B cell (primary cell): Measurements from ENCODE around the gene PDCD1LG2. TPM values are rescaled to one million over a fixed set of nuclear protein-coding genes. Genes with fewer than 3 reads are reported as not detected.

Experiments used
- ATAC-seq: fragments of 200-7000 bp; cut with Tn5 transposase; one replicate; pipeline ENCODE4 v1.10.0; 2021; ENCODE audit warnings: low read depth, mild to moderate bottlenecking, moderate number of reproducible peaks, moderate library complexity
- CTCF ChIA-PET: fragments of 350-600 bp; sonication (Branson Sonifier 250); formaldehyde crosslinking; loops from one replicate; lab custom pipeline; 2021; ENCODE audit warnings: antibody characterized with exemption, inconsistent platforms; lab: Charles Lee
- POLR2A ChIA-PET: fragments of 350-600 bp; sonication (Branson Sonifier 250); formaldehyde crosslinking; loops from one replicate; lab custom pipeline; 2021; ENCODE audit warnings: antibody characterized with exemption; lab: Charles Lee
- DNase-seq: peaks from one replicate; pipeline ENCODE4 v3.0.0; 2013
- H2AFZ ChIP-seq: 2 replicates; pipeline ENCODE4 v1.6.1; 2012; ENCODE audit warnings: mild to moderate bottlenecking, low read depth, low read length; ENCODE audit not compliant: insufficient read depth, poor library complexity, severe bottlenecking
- H3K27ac ChIP-seq, 2 donors: 1 replicate in 1 of 2; 2 replicates in 1 of 2; pipeline ENCODE4 v1.5.1; 2012 to 2013; ENCODE audit warnings: low read length in 2 of 2, mild to moderate bottlenecking in 2 of 2, moderate library complexity in 1 of 2
- H3K27me3 ChIP-seq, 4 experiments: fragments of 200-600 bp in 1 of 4; sonication (generic) in 1 of 4; replicated peaks in 1 of 4; 1 replicate in 2 of 4; 2 replicates in 2 of 4; pipeline versions ENCODE4 v1.6.1 to v1.7.0; 2013 to 2016; ENCODE audit warnings: low read length in 3 of 4, mild to moderate bottlenecking in 2 of 4, mixed read lengths in 1 of 4, moderate library complexity in 1 of 4; ENCODE audit not compliant: insufficient read depth in 4 of 4, control insufficient read depth in 3 of 4; ENCODE audit errors: control extremely low read depth in 1 of 4
- H3K36me3 ChIP-seq, 2 experiments: replicated peaks in 1 of 2; 1 replicate in 1 of 2; 2 replicates in 1 of 2; pipeline versions ENCODE4 v1.6.1 to v1.7.1; 2013; ENCODE audit warnings: low read length in 1 of 2; ENCODE audit not compliant: insufficient read depth in 2 of 2, control insufficient read depth in 1 of 2; ENCODE audit errors: control extremely low read depth in 1 of 2, extremely low read depth in 1 of 2
- H3K4me1 ChIP-seq, 2 donors: fragments of 200-600 bp in 1 of 2; sonication (generic) in 1 of 2; 1 replicate in 1 of 2; 2 replicates in 1 of 2; pipeline versions ENCODE4 v1.5.1 to v1.6.1; 2013 to 2017; ENCODE audit warnings: low read length in 2 of 2; ENCODE audit not compliant: control insufficient read depth in 2 of 2, insufficient read depth in 2 of 2
- H3K4me2 ChIP-seq: replicated peaks from 2 replicates; pipeline ENCODE3; 2012; ENCODE audit warnings: mild to moderate bottlenecking, low read depth, low read length; ENCODE audit not compliant: poor library complexity, severe bottlenecking
- H3K4me3 ChIP-seq, 5 experiments: fragments of 200-600 bp in 1 of 5; sonication (generic) in 1 of 5; 1 replicate in 3 of 5; 2 replicates in 2 of 5; pipeline versions ENCODE4 v1.5.1 to v1.7.0; 2011 to 2016; ENCODE audit warnings: low read length in 4 of 5, mild to moderate bottlenecking in 4 of 5, low read depth in 2 of 5, control low read depth in 1 of 5, moderate library complexity in 1 of 5; ENCODE audit not compliant: insufficient read depth in 1 of 5; ENCODE audit errors: control extremely low read depth in 1 of 5, extremely low read depth in 1 of 5
- H3K79me2 ChIP-seq: fragments of 200-600 bp; sonication (generic); one replicate; pipeline ENCODE4 v1.6.0; 2016; ENCODE audit warnings: low read length; ENCODE audit not compliant: control insufficient read depth, insufficient read depth
- H3K9ac ChIP-seq: fragments of 200-600 bp; sonication (generic); 2 replicates; pipeline ENCODE4 v1.6.1; 2017; ENCODE audit warnings: mild to moderate bottlenecking, low read length, moderate library complexity
- H3K9me3 ChIP-seq, 3 donors: one replicate each; pipeline versions ENCODE4 v1.6.1 to v1.7.1; 2013; ENCODE audit warnings: low read length in 2 of 3; ENCODE audit not compliant: control insufficient read depth in 2 of 3, insufficient read depth in 1 of 3; ENCODE audit errors: control extremely low read depth in 1 of 3
- H4K20me1 ChIP-seq: 2 replicates; pipeline ENCODE4 v1.6.0; 2012; ENCODE audit warnings: mild to moderate bottlenecking, low read length; ENCODE audit not compliant: insufficient read depth, control insufficient read depth, poor library complexity, severe bottlenecking
- H3K27ac Mint-ChIP-seq: one replicate; pipeline ENCODE4 v1.8.0; 2021; ENCODE audit warnings: mixed read lengths
- H3K27me3 Mint-ChIP-seq: one replicate; pipeline ENCODE4 v1.8.0; 2021; ENCODE audit warnings: mixed read lengths
- H3K4me1 Mint-ChIP-seq: one replicate; pipeline ENCODE4 v1.8.0; 2021; ENCODE audit warnings: mixed read lengths
- H3K4me3 Mint-ChIP-seq: one replicate; pipeline ENCODE4 v1.8.0; 2021; ENCODE audit warnings: mixed read lengths
- H3K9me3 Mint-ChIP-seq: one replicate; pipeline ENCODE4 v1.8.0; 2022; ENCODE audit warnings: mixed read lengths; ENCODE audit not compliant: insufficient read depth
- CTCF ChIP-seq: fragments of 200-600 bp; IDR thresholded peaks from one replicate; pipeline ENCODE4 v1.8.0; 2022; ENCODE audit warnings: antibody characterized with exemption, mild to moderate bottlenecking
- EZH2 ChIP-seq: IDR thresholded peaks from 2 replicates; pipeline ENCODE4 v1.6.1; 2012; ENCODE audit warnings: borderline replicate concordance, low read depth, mild to moderate bottlenecking, moderate library complexity, low read length; ENCODE audit not compliant: insufficient read depth, poor library complexity, severe bottlenecking
- intact Hi-C: fragments of 100-400 bp; cut with micrococcal nuclease; formaldehyde crosslinking; loops from one replicate; pipeline ENCODE4 v1.10.0; 2022
- polyA plus RNA-seq: library from polyadenylated mRNA; depleted of rRNA; stranded (reverse); fragments of >200 nt; gene quantifications from 2 replicates; pipeline ENCODE4 v1.2.3, GENCODE V29; 2012
- total RNA-seq, 2 donors: library from RNA; stranded (reverse); fragments of 120-200 nt in 1 of 2; gene quantifications; 1 replicate in 1 of 2; 2 replicates in 1 of 2; pipeline versions ENCODE4 v1.2.3 to v1.2.4, GENCODE V29; 2013 to 2022

The PDCD1LG2 gene
- total and polyA plus RNA-seq, 2 donors (not counting 1 experiment from before 2014, with no cell fraction given) = 0.67 TPM; not detected in 1

DNA sequence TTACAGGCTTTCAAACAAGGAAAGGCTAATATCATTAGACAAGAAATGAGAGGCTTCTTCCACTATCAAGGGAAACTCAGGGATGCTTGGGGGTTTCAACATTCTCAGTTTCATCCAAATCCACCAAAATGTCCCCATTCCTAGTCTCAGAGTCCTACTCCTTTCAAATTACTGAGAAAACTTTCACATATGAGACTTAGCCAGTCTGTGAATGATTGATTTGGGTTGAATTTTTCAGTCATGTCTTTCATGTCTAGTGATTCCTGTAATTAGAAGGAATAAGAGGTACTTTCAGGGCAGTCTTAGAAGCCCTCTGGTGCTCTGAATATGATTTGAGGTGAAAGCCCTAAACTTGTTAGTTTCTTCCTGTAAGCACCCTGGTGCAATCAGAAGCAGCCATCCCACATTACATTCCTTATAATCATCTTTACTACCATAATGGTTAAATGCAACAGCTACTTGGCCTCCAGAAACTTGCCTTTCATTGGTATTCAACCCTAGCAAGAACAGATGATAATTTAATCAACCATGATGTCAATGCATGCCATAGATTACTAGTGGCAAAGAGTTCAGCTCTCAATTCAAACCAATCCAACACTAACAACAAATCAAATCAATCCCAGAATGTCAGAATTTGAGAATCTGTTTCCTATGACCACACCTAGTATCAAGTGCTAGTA is 67.8 kb downstream of the PDCD1LG2 start:
- Histone ChIP-seq H3K4me3 (no peak overlapping the region), H3K79me2 (no peaks in the 10 kb centered on the region), H2AFZ (no peak overlapping the region), H3K9me3 (peaks cover 0 to 2% (median 0%) of the 10 kb centered on the region in 3 donors), H3K9ac (no peak overlapping the region), H3K4me1 (peaks cover 5 to 9% of the 10 kb centered on the region in 2 donors), H3K27me3 (no peaks in the 10 kb centered on the region), H3K36me3 (no peaks in the 10 kb centered on the region), H3K4me2 (no peak overlapping the region), H3K27ac (no peak overlapping the region), H4K20me1 (no peaks in the 10 kb centered on the region)
- no peaks in the 10 kb centered on the region for H3K27me3 Mint-ChIP-seq
- CTCF ChIA-PET = no interaction called here
- intact Hi-C loops = no loop called here
- no peaks in the 10 kb centered on the region for H3K9me3 Mint-ChIP-seq
- peaks cover 30% of the 10 kb centered on the region for H3K4me1 Mint-ChIP-seq
- TF ChIP-seq EZH2 (no peak), CTCF (no peak)
- DNase-seq (no peak), ATAC-seq (no peak)
- no peak overlapping the region for H3K27ac Mint-ChIP-seq
- no peak overlapping the region for H3K4me3 Mint-ChIP-seq
- POLR2A ChIA-PET = no interaction called here

- H3K4me3 Mint-ChIP-seq = no peak overlapping the region
- POLR2A ChIA-PET = no interaction called here
These were observed 68.4 kb downstream of the PDCD1LG2 start for GRCh38 chr9:5578698-5579085.

More at GRCh38 chr9:5578698-5579085, 68.4 kb downstream of the PDCD1LG2 start:
- CTCF ChIA-PET = no interaction called here
- DNase-seq = no peak
- Histone ChIP-seq H3K9me3 (peaks cover 0 to 2% (median 0%) of the 10 kb centered on the region in 3 donors), H3K36me3 (no peaks in the 10 kb centered on the region), H3K4me1 (peaks cover 11 to 14% of the 10 kb centered on the region in 2 donors), H3K4me3 (no peak overlapping the region), H2AFZ (no peak overlapping the region), H3K4me2 (no peak overlapping the region), H3K27ac (no peak overlapping the region), H3K9ac (no peak overlapping the region), H4K20me1 (no peaks in the 10 kb centered on the region), H3K79me2 (no peaks in the 10 kb centered on the region), H3K27me3 (no peaks in the 10 kb centered on the region)
- no peak for ATAC-seq
- H3K4me1 Mint-ChIP-seq = peaks cover 35% of the 10 kb centered on the region
- H3K27ac Mint-ChIP-seq = no peak overlapping the region
- intact Hi-C loops = no loop called here
- TF ChIP-seq CTCF (no peak), EZH2 (no peak)
- no peaks in the 10 kb centered on the region for H3K27me3 Mint-ChIP-seq
- H3K9me3 Mint-ChIP-seq = no peaks in the 10 kb centered on the region
